Measurements from ENCODE around the gene GLCCI1.

GLCCI1 gene

GRCh38 chr7:7968544-7969305, at the start of gene GLCCI1:
TSS of gene GLCCI1 (plus strand) at chr7:7968796. CDS start at chr7:7969351, 555 bp downstream.
- DNase-seq (ENCODE audit: low read depth) = peak; percentile 94

DNA sequence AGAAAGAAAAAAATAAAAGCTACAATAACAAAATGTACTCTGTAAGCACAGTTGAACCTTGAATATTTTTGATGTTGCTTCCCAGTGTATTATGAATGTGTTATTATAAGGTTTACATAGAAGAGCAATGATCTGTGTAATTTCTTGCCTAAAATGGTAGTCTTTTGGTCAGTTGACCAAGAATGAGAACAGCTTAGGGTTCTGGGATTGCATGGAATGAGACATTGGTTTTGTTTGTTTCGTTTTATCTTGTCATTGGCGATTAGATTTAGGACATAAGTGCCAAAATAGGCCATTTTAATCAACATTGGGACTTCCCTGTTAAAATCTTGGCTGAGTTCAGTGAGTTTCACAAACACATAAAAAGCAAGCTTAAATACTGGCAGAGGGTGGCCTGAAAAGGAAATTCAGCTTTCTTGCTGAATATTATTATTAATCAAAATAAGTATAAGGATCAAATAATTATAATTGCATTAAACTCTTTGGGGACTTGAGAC, 49.1 kb upstream of the GLCCI1 start:
- DNase-seq (ENCODE audit: low read depth) = no peak

GRCh38 chr7:7920056-7920455, 48.5 kb upstream of the GLCCI1 start:
- no peak for DNase-seq (ENCODE audit: low read depth)

DNA sequence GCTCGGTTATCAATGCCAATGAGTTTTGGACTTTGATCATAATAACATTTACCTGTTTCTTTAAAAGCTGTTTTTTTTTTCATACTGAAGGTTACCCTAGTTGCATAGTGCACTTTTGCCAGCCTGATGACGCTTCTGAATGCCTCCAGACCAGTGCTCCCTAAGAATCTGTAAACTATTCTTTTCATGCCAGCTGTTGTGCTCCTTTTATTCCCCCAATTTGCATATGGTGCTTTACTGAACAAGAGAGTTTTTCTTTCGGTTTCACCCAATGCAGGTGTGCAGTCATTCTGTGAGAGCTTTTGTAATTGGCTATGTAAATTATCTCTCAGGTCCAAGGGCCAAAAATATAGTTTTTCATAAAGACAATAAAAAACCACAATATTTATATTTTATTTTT, 48.1 kb upstream of the GLCCI1 start:
- no peak for DNase-seq (ENCODE audit: low read depth)

DNA sequence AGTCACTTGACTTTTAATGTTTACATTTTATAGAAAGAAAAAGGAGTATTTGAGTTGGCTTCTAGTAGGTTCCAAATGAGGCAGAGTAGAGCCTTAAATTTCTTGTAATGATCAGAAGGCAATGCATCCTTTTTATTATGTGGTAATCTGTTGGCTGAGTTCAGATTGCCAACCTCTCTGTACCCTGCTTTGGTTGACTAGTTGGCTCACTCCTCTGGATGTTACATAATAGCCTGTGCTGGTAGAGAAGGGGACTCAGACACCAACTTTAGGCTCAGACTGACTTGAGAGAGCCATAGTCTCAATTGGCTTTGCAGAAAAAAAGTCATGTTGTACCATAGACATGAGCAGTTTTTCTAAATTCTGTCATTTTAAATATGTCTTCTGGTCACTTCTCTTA, 46.8 kb upstream of the GLCCI1 start:
- no peak for DNase-seq (ENCODE audit: low read depth)

DNA sequence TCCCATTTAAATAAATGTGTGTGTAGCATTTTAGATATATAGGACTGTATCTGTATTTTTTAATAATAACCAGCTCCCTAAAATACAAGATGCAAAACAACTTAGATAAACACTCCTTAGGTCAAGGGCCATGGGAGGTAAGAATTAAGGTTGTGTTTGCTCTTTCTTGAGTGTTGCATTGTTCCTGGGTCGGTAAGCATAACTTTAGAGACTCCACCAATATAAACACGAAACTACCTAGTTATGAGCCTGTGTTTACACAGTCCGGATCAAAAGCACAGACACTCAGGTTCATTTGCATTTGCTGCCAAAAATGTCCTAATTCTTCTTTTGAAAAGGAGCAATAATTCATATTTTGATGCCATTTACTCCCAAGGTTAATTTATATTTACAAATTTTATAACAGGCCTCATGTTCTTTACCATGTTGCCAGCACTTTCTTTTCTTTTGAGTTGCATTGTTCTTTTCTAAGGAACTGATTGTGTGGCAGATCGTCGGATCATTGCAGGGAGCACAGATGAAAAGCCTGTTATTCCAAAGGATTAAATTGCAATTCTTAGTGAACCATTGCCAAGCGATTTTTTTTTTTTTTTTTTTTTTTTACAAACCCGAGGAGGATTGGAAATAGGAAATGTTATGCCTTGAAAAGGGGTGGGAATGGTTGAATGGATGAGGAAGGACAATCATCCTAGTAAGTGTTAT, 45.8 kb upstream of the GLCCI1 start:
- no peak for DNase-seq (ENCODE audit: low read depth)

DNA sequence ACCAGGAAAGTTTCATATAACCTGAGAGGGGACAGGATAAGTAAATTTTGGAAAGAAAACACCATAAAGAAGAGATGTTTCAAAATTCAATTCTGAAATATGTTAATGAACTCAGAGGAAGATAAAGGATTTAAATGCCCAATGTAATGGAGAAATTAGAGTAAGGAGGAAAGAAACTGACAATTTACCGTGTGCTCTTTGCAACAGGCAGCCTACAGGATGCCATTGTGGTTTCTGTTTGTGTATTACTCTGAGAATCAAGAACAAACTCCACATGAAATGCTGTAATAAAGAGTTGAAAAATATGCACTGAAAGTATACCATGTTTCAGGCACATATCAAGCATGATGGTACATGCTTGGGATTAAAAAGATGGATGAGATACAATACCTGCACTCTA, 44.8 kb upstream of the GLCCI1 start:
- no peak for DNase-seq (ENCODE audit: low read depth)

GRCh38 chr7:7924303-7924702, 44.3 kb upstream of the GLCCI1 start:
- no peak for DNase-seq (ENCODE audit: low read depth)

- DNase-seq (ENCODE audit: low read depth) = no peak
These were observed 37.0 kb upstream of the GLCCI1 start for GRCh38 chr7:7931626-7932025.

DNA sequence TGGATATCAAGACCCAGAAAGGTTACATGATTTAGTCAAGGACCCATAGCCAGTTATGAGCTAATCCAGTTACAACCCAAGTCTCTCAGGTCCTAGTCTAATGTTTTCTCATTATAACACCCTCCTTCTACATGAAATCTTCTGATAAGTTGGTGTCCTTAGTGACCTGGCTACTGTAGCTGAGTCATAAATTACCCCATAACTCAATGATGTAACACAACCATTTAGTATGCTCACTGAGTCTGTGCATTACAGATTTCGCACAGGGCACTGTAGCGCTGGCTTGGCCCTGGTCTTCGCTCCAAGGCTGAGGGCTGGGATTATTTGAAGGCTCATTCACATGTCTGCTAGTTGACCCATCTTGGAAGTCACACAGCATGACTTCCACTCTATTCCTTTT, 36.0 kb upstream of the GLCCI1 start:
- no peak for DNase-seq (ENCODE audit: low read depth)

- no peak for DNase-seq (ENCODE audit: low read depth)
These were observed 34.6 kb upstream of the GLCCI1 start for GRCh38 chr7:7933915-7934526.

DNA sequence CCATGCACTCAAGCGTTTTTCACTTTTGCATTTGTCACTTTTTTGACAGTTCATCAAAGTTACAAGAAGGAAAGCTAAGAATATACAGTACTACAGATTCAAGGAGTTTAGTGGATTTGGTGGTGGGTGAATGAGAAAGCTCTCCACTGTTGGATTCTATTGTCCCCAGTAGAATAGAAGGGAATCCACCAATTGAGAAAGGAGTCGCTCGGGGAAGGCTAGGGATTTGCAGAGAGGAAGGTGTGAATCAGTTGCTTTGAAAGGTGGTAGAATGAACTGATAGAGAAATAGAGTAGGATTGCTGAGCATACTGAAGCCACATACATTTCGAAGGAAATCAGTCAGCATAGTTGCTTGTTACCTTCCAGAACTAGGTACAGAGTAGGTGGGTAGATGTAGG, 33.7 kb upstream of the GLCCI1 start:
- DNase-seq (ENCODE audit: low read depth) = no peak

GRCh38 chr7:7938471-7938870, 30.1 kb upstream of the GLCCI1 start:
- DNase-seq (ENCODE audit: low read depth) = no peak

- no peak for DNase-seq (ENCODE audit: low read depth)
These were observed 24.6 kb upstream of the GLCCI1 start for GRCh38 chr7:7943951-7944350.

DNA sequence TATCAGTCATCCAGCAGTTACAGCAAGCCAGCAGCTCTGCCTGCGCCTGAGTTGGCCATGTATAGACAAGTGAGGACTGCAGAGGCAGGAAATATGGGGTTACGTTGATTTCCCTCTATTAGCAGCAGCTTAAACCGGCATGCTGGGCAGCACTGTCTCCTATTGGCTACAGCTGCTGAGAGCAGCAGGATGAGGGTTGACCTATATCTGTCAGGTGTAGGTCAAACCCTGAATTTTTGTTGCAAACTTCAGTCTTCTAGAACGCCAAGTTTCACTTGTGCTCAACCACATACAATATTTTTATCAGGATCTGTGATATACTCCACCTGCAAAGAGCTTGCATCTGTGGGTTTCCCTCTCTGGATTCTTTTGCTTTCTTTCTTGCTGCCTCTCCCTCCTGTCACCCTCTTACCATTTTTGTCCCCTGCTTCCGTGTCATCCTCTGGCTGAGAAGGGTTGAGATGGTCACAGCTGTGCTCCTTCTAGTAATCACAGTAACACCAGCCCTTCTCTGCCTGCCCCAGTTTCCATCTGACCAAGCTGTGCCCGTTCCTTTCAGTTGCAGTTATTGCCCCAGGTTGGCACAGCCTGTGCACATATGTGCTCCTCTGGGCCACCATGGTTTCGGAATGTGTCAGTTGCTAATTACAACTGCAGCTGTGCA, 23.8 kb upstream of the GLCCI1 start:
- DNase-seq (ENCODE audit: low read depth) = peak; percentile 48

GRCh38 chr7:7946486-7946885, 22.1 kb upstream of the GLCCI1 start:
- no peak for DNase-seq (ENCODE audit: low read depth)

- DNase-seq (ENCODE audit: low read depth) = no peak
These were observed 20.4 kb upstream of the GLCCI1 start for GRCh38 chr7:7948232-7948631.

- no peak for DNase-seq (ENCODE audit: low read depth)
These were observed 14.8 kb upstream of the GLCCI1 start for GRCh38 chr7:7953806-7954205.

- no peak for DNase-seq (ENCODE audit: low read depth)
These were observed 12.0 kb upstream of the GLCCI1 start for GRCh38 chr7:7956531-7957128.

DNA sequence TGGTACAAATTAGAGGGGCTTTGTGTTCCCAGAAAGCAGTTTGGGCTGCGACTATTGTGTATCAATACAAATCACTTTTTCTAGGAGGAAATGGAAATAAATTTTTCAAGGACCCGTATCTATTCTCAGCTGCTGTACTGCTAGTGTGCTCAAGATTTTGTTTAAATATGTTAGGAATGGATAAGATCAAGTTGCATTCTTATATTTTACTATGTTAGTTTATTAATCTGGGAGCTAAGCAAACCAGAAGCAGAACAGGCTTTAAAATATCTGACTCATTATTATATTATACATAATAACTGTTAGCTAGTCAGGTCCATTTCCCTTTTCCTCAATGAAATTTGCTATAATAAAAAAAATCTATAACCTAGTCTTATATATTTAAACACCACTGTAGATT, 11.1 kb upstream of the GLCCI1 start:
- DNase-seq (ENCODE audit: low read depth) = no peak

DNA sequence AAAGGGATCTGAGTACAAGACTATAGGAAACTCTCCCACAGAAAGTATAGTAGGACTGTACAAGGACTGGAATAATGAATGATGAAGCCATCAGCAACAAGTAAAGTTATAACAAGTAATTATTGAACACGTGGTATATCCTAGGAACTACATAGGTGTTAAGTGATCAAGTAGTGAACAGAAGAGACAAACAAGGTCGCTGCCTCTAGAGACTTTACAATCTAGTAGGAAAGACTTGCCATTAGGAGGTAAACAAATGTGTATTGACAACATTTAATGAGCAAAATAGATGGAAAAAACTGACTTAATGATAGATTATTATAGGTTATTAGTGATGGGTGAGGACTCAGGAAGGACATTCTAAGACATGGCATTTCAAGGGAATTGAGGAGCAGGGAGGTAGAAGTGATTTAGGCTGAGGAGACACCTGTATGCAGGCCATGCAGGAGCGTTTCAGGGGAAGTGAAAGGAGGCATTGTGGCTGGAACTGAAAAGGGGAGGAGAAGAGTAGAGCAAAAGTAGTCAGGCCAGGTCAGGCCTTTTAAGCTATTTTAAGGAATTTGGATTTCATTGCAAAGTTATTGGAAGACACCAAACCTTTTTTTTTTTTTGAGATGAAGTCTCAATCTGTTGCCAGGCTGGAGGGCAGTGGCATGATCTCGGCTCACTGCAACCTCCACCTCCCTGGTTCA, 8.5 kb upstream of the GLCCI1 start:
- DNase-seq (ENCODE audit: low read depth) = no peak

DNA sequence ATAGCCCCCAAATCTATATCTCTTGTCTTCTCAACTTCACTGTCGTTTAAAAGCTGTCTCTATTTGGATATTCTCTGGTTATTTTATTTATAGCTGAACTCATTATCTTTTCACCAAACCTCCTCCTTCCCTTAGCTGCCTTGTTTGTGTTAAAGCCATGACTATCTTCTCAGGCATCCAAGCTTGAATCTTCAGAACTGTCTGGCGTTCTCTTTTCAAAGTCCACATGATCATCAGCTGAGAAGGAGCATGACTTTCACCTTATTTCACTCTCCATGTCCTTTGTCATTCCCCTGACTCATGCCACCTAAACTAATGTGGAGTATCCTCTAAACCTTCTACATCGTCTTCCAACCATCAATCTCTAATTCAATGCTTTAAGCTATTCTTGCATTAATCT, 5.7 kb upstream of the GLCCI1 start:
- DNase-seq (ENCODE audit: low read depth) = no peak

All from T-helper 22 cell (primary cell).